Mesenchymal stem cell (in vitro differentiated cells and primary cell): ENCODE data around the gene XIRP1.

ENCODE experiments used
- DNase-seq: peaks from one replicate; pipeline ENCODE4 v3.0.0-alpha.2; 2013
- H2AFZ ChIP-seq: one replicate; pipeline ENCODE4 v1.6.1; 2013; ENCODE audit warnings: low read depth, mild to moderate bottlenecking, control low read depth, inconsistent platforms, low read length, moderate library complexity
- H2AK5ac ChIP-seq: 2 replicates; pipeline ENCODE4 v1.6.1; 2013; ENCODE audit warnings: low read length, moderate library complexity, mild to moderate bottlenecking, inconsistent platforms; ENCODE audit not compliant: severe bottlenecking
- H2BK120ac ChIP-seq: one replicate; pipeline ENCODE4 v1.6.1; 2013; ENCODE audit warnings: low read depth, mild to moderate bottlenecking, inconsistent platforms, low read length, moderate library complexity
- H2BK12ac ChIP-seq, 2 experiments: one replicate each; pipeline ENCODE4 v1.6.1; 2013; ENCODE audit warnings: inconsistent platforms in 2 of 2, low read length in 2 of 2, mild to moderate bottlenecking in 2 of 2, moderate library complexity in 2 of 2, control low read depth in 1 of 2
- H2BK15ac ChIP-seq: one replicate; pipeline ENCODE4 v1.6.1; 2013; ENCODE audit warnings: mild to moderate bottlenecking, low read depth, inconsistent platforms; ENCODE audit not compliant: poor library complexity, severe bottlenecking
- H2BK5ac ChIP-seq: 2 replicates; pipeline ENCODE4 v1.6.1; 2013; ENCODE audit warnings: low read depth, mild to moderate bottlenecking, low read length, control low read depth, inconsistent platforms; ENCODE audit not compliant: poor library complexity, severe bottlenecking
- H3K14ac ChIP-seq, 2 experiments: one replicate each; pipeline ENCODE4 v1.6.1; 2013; ENCODE audit warnings: inconsistent platforms in 2 of 2, low read length in 2 of 2, control low read depth in 1 of 2, mild to moderate bottlenecking in 1 of 2, moderate library complexity in 1 of 2
- H3K18ac ChIP-seq, 2 experiments: one replicate each; pipeline ENCODE4 v1.6.1; 2013; ENCODE audit warnings: inconsistent platforms in 2 of 2, low read length in 2 of 2, control low read depth in 1 of 2, low read depth in 1 of 2, mild to moderate bottlenecking in 1 of 2
- H3K23ac ChIP-seq, 2 experiments: one replicate each; pipeline ENCODE4 v1.6.1; 2013; ENCODE audit warnings: inconsistent platforms in 2 of 2, low read length in 2 of 2, mild to moderate bottlenecking in 2 of 2, moderate library complexity in 2 of 2, control low read depth in 1 of 2
- H3K27ac ChIP-seq: 2 replicates; pipeline ENCODE4 v1.5.1; 2013; ENCODE audit warnings: mild to moderate bottlenecking, moderate library complexity, low read length, control low read depth, inconsistent platforms; ENCODE audit not compliant: poor library complexity, severe bottlenecking
- H3K27me3 ChIP-seq, 2 experiments: 2 replicates each; pipeline versions ENCODE4 v1.6.1 to v1.7.0; 2013; ENCODE audit warnings: low read length in 2 of 2, mild to moderate bottlenecking in 2 of 2, moderate library complexity in 2 of 2, control low read depth in 1 of 2, inconsistent platforms in 1 of 2; ENCODE audit not compliant: control insufficient read depth in 1 of 2, insufficient read depth in 1 of 2
- H3K36me3 ChIP-seq, 2 experiments: 2 replicates each; pipeline versions ENCODE4 v1.6.1 to v1.7.0; 2013; ENCODE audit warnings: low read length in 2 of 2, control low read depth in 1 of 2, inconsistent platforms in 1 of 2, low read depth in 1 of 2, mild to moderate bottlenecking in 1 of 2; ENCODE audit not compliant: insufficient read depth in 2 of 2, control insufficient read depth in 1 of 2
- H3K4ac ChIP-seq, 2 experiments: one replicate each; pipeline ENCODE4 v1.6.1; 2013; ENCODE audit warnings: inconsistent platforms in 2 of 2, low read length in 2 of 2, mild to moderate bottlenecking in 2 of 2, moderate library complexity in 2 of 2, control low read depth in 1 of 2, low read depth in 1 of 2
- H3K4me1 ChIP-seq: 2 replicates; pipeline ENCODE4 v1.6.1; 2013; ENCODE audit warnings: low read depth, low read length, control low read depth; ENCODE audit not compliant: control insufficient read depth, insufficient read depth
- H3K4me2 ChIP-seq: 2 replicates; pipeline ENCODE4 v1.6.1; 2013; ENCODE audit warnings: low read length, mild to moderate bottlenecking, inconsistent platforms; ENCODE audit not compliant: poor library complexity, severe bottlenecking
- H3K4me3 ChIP-seq, 2 experiments: 2 replicates each; pipeline versions ENCODE4 v1.5.1 to v1.7.0; 2013; ENCODE audit warnings: low read length in 2 of 2, mild to moderate bottlenecking in 2 of 2, control low read depth in 1 of 2, low read depth in 1 of 2; ENCODE audit not compliant: insufficient read depth in 1 of 2
- H3K79me1 ChIP-seq: replicated peaks from 2 replicates; pipeline ENCODE4 v1.6.1; 2013; ENCODE audit warnings: mild to moderate bottlenecking, control low read depth, low read length, inconsistent platforms; ENCODE audit not compliant: poor library complexity, severe bottlenecking
- H3K9ac ChIP-seq: 2 replicates; pipeline ENCODE4 v1.7.0; 2013; ENCODE audit warnings: mild to moderate bottlenecking, low read length, moderate library complexity
- H3K9me3 ChIP-seq: 2 replicates; pipeline ENCODE4 v1.7.0; 2013; ENCODE audit warnings: mild to moderate bottlenecking, low read length; ENCODE audit not compliant: control insufficient read depth
- H4K8ac ChIP-seq: one replicate; pipeline ENCODE4 v1.6.1; 2013; ENCODE audit warnings: inconsistent platforms, mild to moderate bottlenecking, low read length, moderate library complexity
- H4K91ac ChIP-seq: one replicate; pipeline ENCODE4 v1.6.1; 2013; ENCODE audit warnings: mild to moderate bottlenecking, low read length, inconsistent platforms
- WGBS: methylation state at CpG from one replicate; pipeline ENCODE4 v1.1.7; 2013; ENCODE audit warnings: mixed read lengths; 5-methylcytosine and 5-hydroxymethylcytosine counted together

The XIRP1 gene

DNA sequence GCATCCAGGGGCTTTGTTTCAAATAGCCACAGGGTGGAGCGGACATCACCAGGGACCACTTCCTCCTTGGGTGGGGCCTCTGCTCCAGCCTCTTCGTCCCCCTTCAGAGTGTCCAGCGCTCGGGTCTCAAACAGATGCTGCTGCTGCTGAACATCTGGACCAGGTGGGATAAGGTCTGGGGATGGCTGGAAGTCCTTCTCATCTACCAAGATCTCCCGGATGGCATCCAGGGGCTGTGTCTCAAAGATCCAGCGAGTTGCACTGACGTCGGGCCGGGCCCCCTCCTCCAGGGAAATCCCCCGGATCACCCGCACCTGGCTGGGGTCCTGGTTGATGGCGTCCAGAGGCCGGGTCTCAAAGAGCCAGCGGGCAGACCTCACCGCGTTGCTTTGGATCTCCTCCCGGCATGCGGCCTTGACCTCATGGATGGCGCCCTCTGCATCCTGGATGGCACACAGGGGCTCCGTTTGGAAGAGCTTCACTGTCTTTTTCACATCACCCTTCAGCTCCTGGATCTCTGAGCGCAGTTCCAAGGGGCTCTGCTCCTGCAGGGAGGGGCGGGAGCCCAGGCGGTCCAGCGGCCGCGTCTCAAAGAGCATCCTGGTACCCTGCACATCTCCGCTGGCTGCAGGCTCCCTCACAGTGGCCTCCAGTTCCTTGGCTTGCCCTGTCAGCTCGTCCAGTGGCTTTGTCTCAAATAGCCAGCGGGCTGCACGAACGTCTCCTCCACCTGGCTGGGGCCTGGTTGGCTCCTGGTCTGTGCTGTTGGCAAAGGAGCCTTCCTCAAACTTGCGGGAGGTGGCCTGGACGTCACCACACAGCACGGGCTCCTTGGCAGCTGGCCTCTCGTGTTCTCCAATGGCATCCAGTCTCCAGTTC, 3.9 kb downstream of the XIRP1 start:
- H3K4me1 ChIP-seq = peaks cover 12% of the 10 kb centered on the region
- no peak for DNase-seq
- no peak overlapping the region for H3K9ac ChIP-seq
- no peaks in the 10 kb centered on the region for H3K36me3 ChIP-seq
- H3K4me3 ChIP-seq = no peak overlapping the region
- H2AFZ ChIP-seq = no peak overlapping the region
- no peaks in the 10 kb centered on the region for H3K27me3 ChIP-seq
- H2BK5ac ChIP-seq = no peak overlapping the region
- H4K91ac ChIP-seq = peak overlapping the region; percentile 18
- H3K27ac ChIP-seq = no peak overlapping the region
- H3K4me2 ChIP-seq = no peak overlapping the region
- H3K23ac ChIP-seq = no peak overlapping the region
- no peaks in the 10 kb centered on the region for H3K9me3 ChIP-seq
- H2BK12ac ChIP-seq = no peak overlapping the region
- H3K79me1 ChIP-seq = no peaks in the 10 kb centered on the region
- 90% methylated on average over 35 of the region's 35 CpGs for WGBS
- H2BK15ac ChIP-seq = peak overlapping the region; percentile 30
- H3K14ac ChIP-seq = no peak overlapping the region
- no peak overlapping the region for H2AK5ac ChIP-seq
- peak overlapping the region in 1 of 2 experiments; percentile 21 for H3K4ac ChIP-seq
- no peak overlapping the region for H3K18ac ChIP-seq
- no peak overlapping the region for H4K8ac ChIP-seq
- no peak overlapping the region for H2BK120ac ChIP-seq

- Histone ChIP-seq H3K18ac (no peak overlapping the region), H2BK15ac (peak overlapping the region; percentile 33), H3K14ac (no peak overlapping the region), H2BK5ac (no peak overlapping the region), H3K36me3 (no peaks in the 10 kb centered on the region), H4K8ac (no peak overlapping the region), H2BK120ac (no peak overlapping the region), H3K27me3 (no peaks in the 10 kb centered on the region), H2AK5ac (no peak overlapping the region), H4K91ac (no peak overlapping the region), H3K4ac (no peak overlapping the region), H3K23ac (no peak overlapping the region), H3K4me3 (no peak overlapping the region), H3K27ac (no peak overlapping the region), H3K4me1 (peaks cover 5% of the 10 kb centered on the region), H2BK12ac (no peak overlapping the region), H3K79me1 (no peaks in the 10 kb centered on the region), H3K9ac (no peak overlapping the region), H3K9me3 (no peaks in the 10 kb centered on the region), H3K4me2 (no peak overlapping the region), H2AFZ (no peak overlapping the region)
- no peak for DNase-seq
- 94% methylated on average over 23 of the region's 23 CpGs for WGBS
These were observed 4.8 kb downstream of the XIRP1 start for GRCh38 chr3:39187372-39188155.

- no peak overlapping the region for H3K23ac ChIP-seq
- no peak overlapping the region for H3K14ac ChIP-seq
- no peak overlapping the region for H2AK5ac ChIP-seq
- H3K4ac ChIP-seq = no peak overlapping the region
- no peaks in the 10 kb centered on the region for H3K79me1 ChIP-seq
- H3K18ac ChIP-seq = no peak overlapping the region
- no peak overlapping the region for H2BK120ac ChIP-seq
- H4K91ac ChIP-seq = no peak overlapping the region
- DNase-seq = no peak
- no peaks in the 10 kb centered on the region for H3K9me3 ChIP-seq
- H2BK5ac ChIP-seq = no peak overlapping the region
- H2BK12ac ChIP-seq = no peak overlapping the region
- H2BK15ac ChIP-seq = no peak overlapping the region
- no peak overlapping the region for H2AFZ ChIP-seq
- no peak overlapping the region for H4K8ac ChIP-seq
- no peak overlapping the region for H3K27ac ChIP-seq
- no peak overlapping the region for H3K9ac ChIP-seq
- H3K36me3 ChIP-seq = no peaks in the 10 kb centered on the region
- no peaks in the 10 kb centered on the region for H3K27me3 ChIP-seq
- H3K4me1 ChIP-seq = peaks cover 5% of the 10 kb centered on the region
- 92% methylated on average over 11 of the region's 11 CpGs for WGBS
- H3K4me2 ChIP-seq = no peak overlapping the region
- no peak overlapping the region for H3K4me3 ChIP-seq
These were observed 5.7 kb downstream of the XIRP1 start for GRCh38 chr3:39186692-39187151.
